ENCODE results near the gene PACS1.

DNA sequence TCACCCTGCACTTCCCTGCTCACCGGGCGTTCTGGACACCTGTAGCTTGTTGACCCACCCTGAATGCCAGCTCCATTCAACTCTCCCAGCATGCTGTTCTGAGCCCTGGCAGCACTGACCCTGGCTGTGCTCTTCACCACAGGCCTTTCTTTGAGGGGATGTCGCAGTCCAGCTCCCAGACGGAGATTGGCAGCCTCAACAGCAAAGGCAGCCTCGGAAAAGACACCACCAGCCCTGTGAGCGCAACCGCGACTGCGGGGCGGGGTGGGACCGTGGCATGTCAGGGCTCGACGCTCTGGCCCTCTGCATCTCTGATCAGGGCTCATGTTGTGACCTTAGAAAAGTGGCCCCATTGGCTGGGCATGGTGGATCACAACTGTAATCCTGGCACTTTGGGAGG is 150.9 kb downstream of the PACS1 start:
- TF ChIP-seq CTCF (IDR thresholded peaks at IDR 0.05) (no peak), EP300 (IDR thresholded peaks at IDR 0.05) (no peak)

All from ovary (tissue), 3 donors.